Neural cell (in vitro differentiated cells): ENCODE data around the gene NELL2. TPM values are rescaled to one million over a fixed set of nuclear protein-coding genes. Genes with fewer than 3 reads are reported as not detected.
"Not testable (repeated sequence)": the region's sequence is repeated elsewhere in the genome, so short reads cannot be mapped to it uniquely, and the experiment has no call there.

ENCODE experiments used
- H2AFZ ChIP-seq: fragments of 200-600, 300-800 bp; sonication (generic), shearing (Covaris generic); 2 replicates; pipeline ENCODE4 v1.6.0; 2014; ENCODE audit warnings: low read depth, mild to moderate bottlenecking, antibody characterized with exemption, low read length, moderate library complexity
- H3F3A ChIP-seq: fragments of 200-600 bp; shearing (Covaris generic); 2 replicates; pipeline ENCODE4 v1.6.1; 2016; ENCODE audit warnings: mild to moderate bottlenecking, moderate library complexity, mixed read lengths, antibody characterized with exemption, low read length; ENCODE audit not compliant: insufficient read depth, poor library complexity, severe bottlenecking
- H3K27ac ChIP-seq: fragments of 200-600, 300-800 bp; sonication (generic), shearing (Covaris generic); 2 replicates; pipeline ENCODE4 v1.5.1; 2014; ENCODE audit warnings: mild to moderate bottlenecking, low read length, moderate library complexity
- H3K27me3 ChIP-seq: fragments of 300-800, 200-600 bp; sonication (generic), shearing (Covaris generic); 2 replicates; pipeline ENCODE4 v1.6.0; 2014; ENCODE audit warnings: mild to moderate bottlenecking, low read depth, low read length, moderate library complexity; ENCODE audit not compliant: insufficient read depth
- H3K36me3 ChIP-seq: fragments of 300-800, 200-600 bp; sonication (generic), shearing (Covaris generic); 2 replicates; pipeline ENCODE4 v1.5.1; 2014; ENCODE audit warnings: mild to moderate bottlenecking, antibody characterized with exemption, low read length, moderate library complexity; ENCODE audit not compliant: insufficient read depth
- H3K4me2 ChIP-seq: fragments of 300-800, 200-600 bp; sonication (generic), shearing (Covaris generic); 2 replicates; pipeline ENCODE4 v1.6.0; 2014; ENCODE audit warnings: mild to moderate bottlenecking, low read length
- H3K4me3 ChIP-seq: fragments of 300-800, 200-600 bp; sonication (generic), shearing (Covaris generic); 2 replicates; pipeline ENCODE4 v1.5.1; 2014; ENCODE audit warnings: mild to moderate bottlenecking, low read length, moderate library complexity
- H3K79me2 ChIP-seq: fragments of 200-600 bp; shearing (Covaris generic); replicated peaks from 2 replicates; pipeline ENCODE4 v1.6.0; 2014; ENCODE audit warnings: mild to moderate bottlenecking, low read length, moderate library complexity; ENCODE audit not compliant: insufficient read depth
- H3K9ac ChIP-seq: fragments of 300-800, 200-600 bp; sonication (generic), shearing (Covaris generic); 2 replicates; pipeline ENCODE4 v1.6.1; 2016; ENCODE audit warnings: mild to moderate bottlenecking, low read length, mixed read lengths
- H3K9me2 ChIP-seq: fragments of 200-600 bp; shearing (Covaris generic); 2 replicates; pipeline ENCODE4 v1.6.1; 2016; ENCODE audit warnings: mild to moderate bottlenecking, low read length, mixed read lengths; ENCODE audit not compliant: insufficient read depth
- H3K9me3 ChIP-seq: fragments of 200-600, 300-800 bp; sonication (generic), shearing (Covaris generic); 2 replicates; pipeline ENCODE4 v1.6.1; 2016; ENCODE audit warnings: mild to moderate bottlenecking, mixed run types, low read length, moderate library complexity, mixed read lengths
- H4K20me1 ChIP-seq: fragments of 200-600 bp; shearing (Covaris generic); 2 replicates; pipeline ENCODE4 v1.6.1; 2016; ENCODE audit warnings: mild to moderate bottlenecking, mixed run types; ENCODE audit not compliant: insufficient read depth
- EP300 ChIP-seq: fragments of 450-650 bp; conservative IDR thresholded peaks from 2 replicates; pipeline ENCODE4 v1.6.1; 2014; ENCODE audit warnings: antibody characterized with exemption, mild to moderate bottlenecking, moderate library complexity; ENCODE audit not compliant: poor library complexity, severe bottlenecking
- EZH2 ChIP-seq: fragments of 200-600, 300-800 bp; shearing (Covaris generic), sonication (generic); IDR thresholded peaks from 2 replicates; pipeline ENCODE4 v1.6.1; 2014; ENCODE audit warnings: antibody characterized with exemption, low read length, borderline replicate concordance, mild to moderate bottlenecking; ENCODE audit not compliant: insufficient read depth, poor library complexity, severe bottlenecking
- MXI1 ChIP-seq: fragments of 450-650 bp; conservative IDR thresholded peaks from 2 replicates; pipeline ENCODE4 v1.6.1; 2014; ENCODE audit warnings: antibody characterized with exemption, mild to moderate bottlenecking; ENCODE audit not compliant: poor library complexity, severe bottlenecking
- POLR2AphosphoS5 ChIP-seq: IDR thresholded peaks from 2 replicates; pipeline ENCODE4 v1.6.1; 2012
- RAD21 ChIP-seq: fragments of 450-650 bp; conservative IDR thresholded peaks from 2 replicates; pipeline ENCODE4 v1.6.1; 2014; ENCODE audit warnings: antibody characterized with exemption, mild to moderate bottlenecking, moderate library complexity
- SMC3 ChIP-seq: fragments of 450-650 bp; conservative IDR thresholded peaks from 2 replicates; pipeline ENCODE4 v1.6.1; 2014; ENCODE audit warnings: antibody characterized with exemption, mild to moderate bottlenecking, moderate library complexity; ENCODE audit not compliant: poor library complexity
- TAF1 ChIP-seq: IDR thresholded peaks from 2 replicates; pipeline ENCODE4 v1.6.1; 2012; ENCODE audit warnings: low read depth
- polyA plus RNA-seq: library from polyadenylated mRNA; depleted of rRNA; stranded (reverse); fragments of >200 nt; gene quantifications from 2 replicates; pipeline ENCODE4 v1.2.3, GENCODE V29; 2014
- TF ChIP-seq, protein P1 (sequence below): fragments of 450-650 bp; IDR thresholded peaks from 2 replicates; pipeline ENCODE4 v1.5.1; 2014; ENCODE audit warnings: antibody characterized with exemption, mild to moderate bottlenecking, moderate library complexity; ENCODE audit not compliant: poor library complexity, severe bottlenecking
- TF ChIP-seq, protein P2 (sequence below): IDR thresholded peaks from 2 replicates; pipeline ENCODE4 v1.6.1; 2012; ENCODE audit warnings: borderline replicate concordance

NELL2 gene
- polyA plus RNA-seq, 1 donor from 2014 or later, result 41.8 TPM

GRCh38 chr12:44694017-44694416 lies 182.1 kb downstream of the NELL2 start:
- H3K79me2 ChIP-seq, result no peaks in the 10 kb centered on the region
- H3K27ac ChIP-seq, result no peak overlapping the region
- H3F3A ChIP-seq, result no peaks in the 10 kb centered on the region
- no peaks in the 10 kb centered on the region for H3K9me2 ChIP-seq
- no peak overlapping the region for H2AFZ ChIP-seq
- H3K36me3 ChIP-seq, result no peaks in the 10 kb centered on the region
- no peaks in the 10 kb centered on the region for H3K27me3 ChIP-seq
- H3K9me3 ChIP-seq, result no peaks in the 10 kb centered on the region
- H4K20me1 ChIP-seq, result no peaks in the 10 kb centered on the region
- TF ChIP-seq RAD21, result no peak
- no peak for TF ChIP-seq MXI1
- TF ChIP-seq EZH2, result no peak
- TF ChIP-seq EP300, result no peak
- TF ChIP-seq, protein P1, sequence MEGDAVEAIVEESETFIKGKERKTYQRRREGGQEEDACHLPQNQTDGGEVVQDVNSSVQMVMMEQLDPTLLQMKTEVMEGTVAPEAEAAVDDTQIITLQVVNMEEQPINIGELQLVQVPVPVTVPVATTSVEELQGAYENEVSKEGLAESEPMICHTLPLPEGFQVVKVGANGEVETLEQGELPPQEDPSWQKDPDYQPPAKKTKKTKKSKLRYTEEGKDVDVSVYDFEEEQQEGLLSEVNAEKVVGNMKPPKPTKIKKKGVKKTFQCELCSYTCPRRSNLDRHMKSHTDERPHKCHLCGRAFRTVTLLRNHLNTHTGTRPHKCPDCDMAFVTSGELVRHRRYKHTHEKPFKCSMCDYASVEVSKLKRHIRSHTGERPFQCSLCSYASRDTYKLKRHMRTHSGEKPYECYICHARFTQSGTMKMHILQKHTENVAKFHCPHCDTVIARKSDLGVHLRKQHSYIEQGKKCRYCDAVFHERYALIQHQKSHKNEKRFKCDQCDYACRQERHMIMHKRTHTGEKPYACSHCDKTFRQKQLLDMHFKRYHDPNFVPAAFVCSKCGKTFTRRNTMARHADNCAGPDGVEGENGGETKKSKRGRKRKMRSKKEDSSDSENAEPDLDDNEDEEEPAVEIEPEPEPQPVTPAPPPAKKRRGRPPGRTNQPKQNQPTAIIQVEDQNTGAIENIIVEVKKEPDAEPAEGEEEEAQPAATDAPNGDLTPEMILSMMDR, result no peak
- TF ChIP-seq, protein P2, sequence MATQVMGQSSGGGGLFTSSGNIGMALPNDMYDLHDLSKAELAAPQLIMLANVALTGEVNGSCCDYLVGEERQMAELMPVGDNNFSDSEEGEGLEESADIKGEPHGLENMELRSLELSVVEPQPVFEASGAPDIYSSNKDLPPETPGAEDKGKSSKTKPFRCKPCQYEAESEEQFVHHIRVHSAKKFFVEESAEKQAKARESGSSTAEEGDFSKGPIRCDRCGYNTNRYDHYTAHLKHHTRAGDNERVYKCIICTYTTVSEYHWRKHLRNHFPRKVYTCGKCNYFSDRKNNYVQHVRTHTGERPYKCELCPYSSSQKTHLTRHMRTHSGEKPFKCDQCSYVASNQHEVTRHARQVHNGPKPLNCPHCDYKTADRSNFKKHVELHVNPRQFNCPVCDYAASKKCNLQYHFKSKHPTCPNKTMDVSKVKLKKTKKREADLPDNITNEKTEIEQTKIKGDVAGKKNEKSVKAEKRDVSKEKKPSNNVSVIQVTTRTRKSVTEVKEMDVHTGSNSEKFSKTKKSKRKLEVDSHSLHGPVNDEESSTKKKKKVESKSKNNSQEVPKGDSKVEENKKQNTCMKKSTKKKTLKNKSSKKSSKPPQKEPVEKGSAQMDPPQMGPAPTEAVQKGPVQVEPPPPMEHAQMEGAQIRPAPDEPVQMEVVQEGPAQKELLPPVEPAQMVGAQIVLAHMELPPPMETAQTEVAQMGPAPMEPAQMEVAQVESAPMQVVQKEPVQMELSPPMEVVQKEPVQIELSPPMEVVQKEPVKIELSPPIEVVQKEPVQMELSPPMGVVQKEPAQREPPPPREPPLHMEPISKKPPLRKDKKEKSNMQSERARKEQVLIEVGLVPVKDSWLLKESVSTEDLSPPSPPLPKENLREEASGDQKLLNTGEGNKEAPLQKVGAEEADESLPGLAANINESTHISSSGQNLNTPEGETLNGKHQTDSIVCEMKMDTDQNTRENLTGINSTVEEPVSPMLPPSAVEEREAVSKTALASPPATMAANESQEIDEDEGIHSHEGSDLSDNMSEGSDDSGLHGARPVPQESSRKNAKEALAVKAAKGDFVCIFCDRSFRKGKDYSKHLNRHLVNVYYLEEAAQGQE, result no peak
- TF ChIP-seq POLR2AphosphoS5, result no peak
- H3K4me3 ChIP-seq, result no peak overlapping the region
- H3K9ac ChIP-seq, result no peak overlapping the region
- H3K4me2 ChIP-seq, result no peak overlapping the region

GRCh38 chr12:44689587-44689986 lies 186.5 kb downstream of the NELL2 start:
- Histone ChIP-seq H4K20me1 (no peaks in the 10 kb centered on the region), H3K9ac (no peak overlapping the region), H3K4me3 (no peak overlapping the region), H2AFZ (no peak overlapping the region), H3K9me2 (no peaks in the 10 kb centered on the region), H3K4me2 (no peak overlapping the region), H3K9me3 (no peaks in the 10 kb centered on the region), H3K27ac (no peak overlapping the region), H3K27me3 (no peaks in the 10 kb centered on the region), H3K36me3 (no peaks in the 10 kb centered on the region), H3F3A (no peaks in the 10 kb centered on the region), H3K79me2 (no peaks in the 10 kb centered on the region)
- TF ChIP-seq, protein P1, result no peak
- TF ChIP-seq TAF1 (no peak), EP300 (no peak), MXI1 (no peak), POLR2AphosphoS5 (no peak), SMC3 (no peak), RAD21 (no peak), EZH2 (no peak)
- TF ChIP-seq, protein P2, result no peak

- H3K9me3 ChIP-seq, H3K9me2 ChIP-seq, H3K27me3 ChIP-seq, H3K4me3 ChIP-seq, H3F3A ChIP-seq, H4K20me1 ChIP-seq, H3K36me3 ChIP-seq, H3K79me2 ChIP-seq, H3K4me2 ChIP-seq, H3K9ac ChIP-seq, H3K27ac ChIP-seq, H2AFZ ChIP-seq: not testable (repeated sequence)
Measured at GRCh38 chr12:44686821-44687432, 189.2 kb downstream of the NELL2 start.
